Osteoblast (primary cell): ENCODE data around the gene SOS1. TPM values are rescaled to one million over a fixed set of nuclear protein-coding genes. Genes with fewer than 3 reads are reported as not detected.
"Not testable (repeated sequence)": the region's sequence is repeated elsewhere in the genome, so short reads cannot be mapped to it uniquely, and the experiment has no call there.

Experiments used
- DNase-seq: peaks from one replicate; pipeline ENCODE4 v3.0.0; 2011; ENCODE audit warnings: low spot score, mixed read lengths; ENCODE audit not compliant: insufficient read length; ENCODE audit errors: missing footprints
- H2AFZ ChIP-seq: 2 replicates; pipeline ENCODE4 v1.6.0; 2011; ENCODE audit warnings: mild to moderate bottlenecking, low read length
- H3K27ac ChIP-seq: 2 replicates; pipeline ENCODE4 v1.5.1; 2011; ENCODE audit warnings: mild to moderate bottlenecking, low read depth, low read length, moderate library complexity
- H3K27me3 ChIP-seq: 2 replicates; pipeline ENCODE4 v1.6.0; 2012; ENCODE audit warnings: mild to moderate bottlenecking, control low read depth, inconsistent platforms, low read length, moderate library complexity; ENCODE audit not compliant: insufficient read depth
- H3K36me3 ChIP-seq: 2 replicates; pipeline ENCODE4 v1.5.1; 2011; ENCODE audit warnings: mild to moderate bottlenecking, low read length, control low read depth, moderate library complexity; ENCODE audit not compliant: insufficient read depth
- H3K4me1 ChIP-seq: 2 replicates; pipeline ENCODE4 v1.5.1; 2011; ENCODE audit warnings: mild to moderate bottlenecking, low read length, control low read depth, moderate library complexity; ENCODE audit not compliant: insufficient read depth
- H3K4me2 ChIP-seq: 2 replicates; pipeline ENCODE4 v1.6.0; 2011; ENCODE audit warnings: mild to moderate bottlenecking, low read length; ENCODE audit not compliant: insufficient read depth
- H3K4me3 ChIP-seq: fragments of 200-600 bp; sonication (generic); 3 replicates; pipeline ENCODE4 v1.5.1; 2012; ENCODE audit warnings: mild to moderate bottlenecking, low read length, inconsistent platforms; ENCODE audit not compliant: insufficient read depth
- H3K79me2 ChIP-seq: 2 replicates; pipeline ENCODE4 v1.6.0; 2012; ENCODE audit warnings: mild to moderate bottlenecking, low read length, control low read depth, inconsistent platforms; ENCODE audit not compliant: insufficient read depth
- H3K9me3 ChIP-seq: 2 replicates; pipeline ENCODE4 v1.5.1; 2011; ENCODE audit warnings: low read depth, low read length, control low read depth
- H4K20me1 ChIP-seq: 2 replicates; pipeline ENCODE4 v1.6.0; 2012; ENCODE audit warnings: mild to moderate bottlenecking, low read length, control low read depth; ENCODE audit not compliant: insufficient read depth
- CTCF ChIP-seq: IDR thresholded peaks from 2 replicates; pipeline ENCODE4 v1.5.1; 2011; ENCODE audit warnings: mild to moderate bottlenecking, low read depth, low read length, moderate library complexity; ENCODE audit errors: extremely low read depth
- total RNA-seq: library from RNA; depleted of rRNA; stranded (reverse); fragments of >200 nt; gene quantifications from 2 replicates; pipeline ENCODE4 v1.2.3, GENCODE V29; 2012

SOS1 gene
- total RNA-seq, 1 donor = 28.6 TPM

DNA sequence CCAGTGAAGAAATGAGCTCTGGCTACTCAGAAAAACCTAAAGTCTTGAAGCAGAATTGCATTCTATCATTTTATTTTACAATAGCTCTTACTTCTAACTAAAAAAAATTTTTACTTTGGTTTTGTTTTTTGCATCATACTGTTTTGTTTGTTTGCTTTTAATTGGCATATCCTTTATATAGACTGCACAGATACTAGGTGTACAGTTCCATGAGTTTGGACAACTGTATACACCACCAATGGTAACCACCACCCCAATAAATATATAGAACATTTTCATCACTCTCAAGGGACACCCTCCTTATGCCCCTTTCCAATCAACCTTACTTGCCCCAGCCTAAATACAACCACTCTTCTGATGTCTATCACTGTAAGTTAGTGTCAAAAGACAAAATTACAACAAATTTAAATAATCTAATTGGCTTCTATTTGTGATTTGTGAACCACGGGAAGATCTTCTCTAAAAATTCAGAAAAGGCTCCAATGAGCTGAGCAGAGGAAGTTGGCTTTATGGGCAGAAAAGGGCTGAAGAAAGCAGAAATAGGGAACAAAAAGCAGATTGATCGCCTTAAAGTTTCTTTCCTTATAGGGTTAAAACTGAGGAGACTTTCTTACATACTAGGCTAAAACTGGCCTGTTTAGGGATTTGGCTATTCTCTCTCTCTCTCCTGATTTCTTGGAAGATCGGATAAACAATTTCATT lies 22.2 kb upstream of the SOS1 start:
- Histone ChIP-seq H3K4me2 (no peak overlapping the region), H3K27me3 (no peaks in the 10 kb centered on the region), H3K4me1 (no peaks in the 10 kb centered on the region), H3K36me3 (no peaks in the 10 kb centered on the region), H4K20me1 (no peaks in the 10 kb centered on the region), H3K4me3 (no peak overlapping the region), H3K79me2 (no peaks in the 10 kb centered on the region), H3K9me3 (no peaks in the 10 kb centered on the region), H2AFZ (no peak overlapping the region), H3K27ac (no peak overlapping the region)
- TF ChIP-seq CTCF = no peak
- no peak for DNase-seq

- no peaks in the 10 kb centered on the region for H4K20me1 ChIP-seq
- DNase-seq = no peak
- H3K9me3 ChIP-seq = no peaks in the 10 kb centered on the region
- H3K4me2 ChIP-seq = no peak overlapping the region
- H3K27ac ChIP-seq = no peak overlapping the region
- H3K4me1 ChIP-seq = no peaks in the 10 kb centered on the region
- H3K36me3 ChIP-seq = no peaks in the 10 kb centered on the region
- H3K4me3 ChIP-seq = no peak overlapping the region
- no peaks in the 10 kb centered on the region for H3K79me2 ChIP-seq
- TF ChIP-seq CTCF = no peak
- no peaks in the 10 kb centered on the region for H3K27me3 ChIP-seq
- no peak overlapping the region for H2AFZ ChIP-seq
Observed at GRCh38 chr2:39141334-39142271, 20.8 kb upstream of the SOS1 start.

GRCh38 chr2:39140948-39141333 lies 20.1 kb upstream of the SOS1 start:
- DNase-seq, H4K20me1 ChIP-seq, H3K36me3 ChIP-seq, H3K27ac ChIP-seq, H3K4me2 ChIP-seq, H3K79me2 ChIP-seq, H3K27me3 ChIP-seq, H2AFZ ChIP-seq, H3K4me3 ChIP-seq, H3K9me3 ChIP-seq, H3K4me1 ChIP-seq: not testable (repeated sequence)

DNA sequence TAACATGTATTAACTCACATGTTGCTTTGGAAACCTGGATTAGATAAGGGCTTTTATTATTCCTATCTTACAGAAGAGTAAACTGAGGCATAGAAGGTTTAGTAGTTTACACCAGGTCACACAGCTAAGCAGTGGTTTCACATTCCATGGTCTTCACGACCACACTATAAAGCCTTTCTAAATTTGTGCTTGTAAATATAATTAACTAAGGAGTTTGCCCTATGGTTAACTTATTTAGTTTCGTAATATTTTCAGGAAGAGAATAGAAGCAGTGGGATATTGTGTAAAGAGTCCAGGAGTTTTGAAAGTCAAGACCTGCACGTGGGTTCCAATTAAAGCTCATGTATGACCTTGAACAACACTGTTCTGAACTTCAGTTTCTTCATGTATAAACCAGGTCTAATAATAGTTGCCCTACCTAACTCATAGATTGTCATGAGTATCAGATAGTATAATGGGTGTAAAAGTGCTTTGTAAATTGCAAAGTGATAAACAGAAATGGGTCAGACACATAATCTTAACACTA lies 19.5 kb upstream of the SOS1 start:
- Histone ChIP-seq H3K9me3 (no peaks in the 10 kb centered on the region), H3K27ac (no peak overlapping the region), H3K36me3 (no peaks in the 10 kb centered on the region), H3K4me3 (no peak overlapping the region), H3K4me2 (no peak overlapping the region), H4K20me1 (no peaks in the 10 kb centered on the region), H3K27me3 (no peaks in the 10 kb centered on the region), H2AFZ (no peak overlapping the region), H3K4me1 (no peaks in the 10 kb centered on the region), H3K79me2 (no peaks in the 10 kb centered on the region)
- TF ChIP-seq CTCF = no peak
- DNase-seq = no peak
